NCI-H2196 treated with DMSO at 0.1 percent for 48 hours (cell line): ENCODE data around the gene PODN.

ENCODE experiments used
- DNase-seq: peaks from one replicate; lab custom pipeline; 2025; ENCODE audit not compliant: unreplicated experiment; lab: John Stamatoyannopoulos, UW

PODN gene

DNA sequence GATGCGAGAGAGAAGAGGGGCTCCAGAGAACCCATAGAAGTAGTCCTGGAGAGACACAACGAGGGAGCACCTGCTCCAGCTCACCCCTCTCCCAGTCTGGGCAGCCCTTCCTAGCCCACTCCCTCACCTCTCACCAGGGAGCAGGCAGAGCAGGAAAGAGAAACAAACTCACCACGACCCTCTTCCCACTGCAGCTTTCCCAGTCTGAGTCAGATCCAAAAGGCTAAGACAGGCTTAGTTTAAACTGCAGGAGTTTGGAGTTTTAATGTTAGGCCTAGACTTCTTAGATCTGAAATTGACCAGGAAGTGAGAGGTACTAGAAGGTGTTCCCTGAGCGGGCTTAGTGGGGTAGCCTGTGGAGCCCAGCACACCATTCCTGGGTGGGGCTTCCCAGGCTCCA, 50.8 kb downstream of the PODN start:
- no peak for DNase-seq

DNA sequence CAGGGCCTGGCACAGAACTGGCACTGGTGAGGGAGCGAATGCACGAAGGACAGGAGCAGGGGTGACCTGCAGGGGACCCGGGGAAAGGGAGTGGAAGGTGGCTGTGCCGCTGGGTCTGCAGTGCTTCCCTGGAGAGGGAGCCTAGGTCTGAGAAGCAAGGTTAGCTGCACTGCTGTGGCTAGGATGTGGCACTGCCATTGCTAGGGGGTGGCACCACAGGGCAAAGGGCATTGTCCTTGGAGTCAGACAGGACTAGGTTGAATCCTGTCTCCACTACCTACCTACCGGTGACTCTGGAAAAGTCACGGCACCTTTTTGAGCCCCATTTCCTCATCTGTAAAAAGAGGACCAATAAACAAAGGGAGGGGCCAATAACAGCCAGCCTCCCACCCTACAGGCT, 52.1 kb downstream of the PODN start:
- DNase-seq: no peak

GRCh38 chr1:53114581-53115400, 52.8 kb downstream of the PODN start:
- DNase-seq: no peak

DNA sequence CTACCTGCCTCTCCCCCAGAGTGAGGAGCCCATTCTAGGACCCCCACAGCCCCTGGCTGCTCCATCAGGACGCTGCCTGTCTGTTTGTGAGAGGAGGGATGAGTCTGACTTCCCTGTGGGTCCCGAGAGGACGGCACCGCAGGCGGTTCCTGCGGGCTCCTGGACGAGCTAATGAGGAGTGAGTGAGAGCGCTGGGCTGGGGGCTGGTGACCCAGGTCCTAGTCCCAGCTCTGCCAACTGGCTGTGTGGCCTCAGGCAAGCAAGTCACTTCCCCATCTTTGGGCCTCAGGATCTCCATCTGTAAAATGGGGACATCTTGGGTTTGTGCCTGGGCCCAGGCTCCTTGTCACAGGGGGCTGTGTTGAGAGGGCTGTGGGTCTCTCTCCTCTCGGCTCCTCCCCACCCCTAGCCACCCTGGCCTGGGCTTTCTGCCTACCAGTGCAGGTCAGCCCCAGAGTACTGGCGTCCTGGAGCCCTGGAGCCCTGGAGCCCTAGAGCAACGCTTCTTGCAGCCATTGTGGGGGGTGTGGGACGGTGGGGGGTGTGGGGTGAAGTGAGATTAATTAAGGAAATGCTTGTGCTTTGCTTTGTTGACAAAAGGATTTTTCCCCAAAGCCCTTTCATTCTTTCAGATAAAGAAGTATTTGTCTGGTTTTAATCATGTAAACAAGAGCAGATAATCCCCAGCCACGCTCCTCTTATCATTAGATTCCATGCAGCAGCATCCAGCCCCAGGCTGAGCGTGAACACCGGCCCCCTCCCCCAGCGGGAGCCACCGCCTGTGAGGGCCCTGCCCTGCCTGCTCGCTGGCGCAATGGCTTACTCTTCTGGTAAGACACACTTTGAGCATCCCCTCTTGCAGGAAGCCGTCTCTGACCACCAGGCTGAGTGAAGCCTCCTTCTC, 53.6 kb downstream of the PODN start:
- no peak for DNase-seq

DNA sequence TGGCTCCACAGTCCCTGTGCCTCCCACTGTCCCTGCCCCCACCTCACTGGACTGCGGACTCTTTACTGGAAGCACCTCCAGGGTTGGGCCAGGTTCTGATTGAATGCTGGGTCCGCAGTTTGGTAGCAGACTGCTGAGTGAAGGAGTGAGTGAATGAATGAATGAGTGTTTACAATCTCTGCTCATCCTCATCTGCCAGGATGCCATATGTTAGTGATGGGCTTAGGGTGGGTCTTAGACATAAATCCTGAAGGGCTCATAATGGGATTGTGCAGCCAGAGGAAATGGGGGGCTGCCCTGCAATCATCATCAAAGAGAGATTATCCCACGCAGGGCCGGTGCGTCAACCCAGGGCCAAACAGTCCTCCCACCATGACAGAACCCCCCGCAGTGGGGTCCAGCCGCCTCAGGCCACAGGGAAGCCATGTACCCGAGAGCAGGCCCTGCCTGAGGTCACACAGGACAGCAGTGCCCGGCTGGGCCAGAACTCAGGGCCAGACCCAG, 54.3 kb downstream of the PODN start:
- DNase-seq: no peak

- no peak for DNase-seq
Measured at GRCh38 chr1:53116933-53117600, 55.1 kb downstream of the PODN start.

GRCh38 chr1:53117836-53118235, 55.8 kb downstream of the PODN start:
- DNase-seq: no peak

DNA sequence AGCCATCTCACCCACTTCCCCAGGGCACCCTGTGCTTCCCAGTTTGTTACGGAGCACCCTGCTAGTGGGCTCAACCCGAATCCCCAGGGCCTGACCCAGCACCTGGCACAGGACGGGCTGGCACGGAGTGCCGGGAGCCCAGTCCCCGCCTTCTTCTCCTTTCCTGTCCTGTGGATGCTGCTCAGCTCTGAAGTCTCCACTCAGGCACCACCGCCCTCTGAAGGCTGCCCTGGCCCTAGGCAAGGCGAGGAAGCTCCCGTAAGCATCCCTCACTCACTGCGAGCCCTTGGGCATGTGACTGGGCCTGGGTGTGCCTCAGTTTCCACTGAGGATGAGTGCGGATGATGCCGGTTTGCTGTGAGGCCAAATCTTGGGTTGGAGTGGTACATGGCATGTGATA, 58.6 kb downstream of the PODN start:
- DNase-seq: no peak

DNA sequence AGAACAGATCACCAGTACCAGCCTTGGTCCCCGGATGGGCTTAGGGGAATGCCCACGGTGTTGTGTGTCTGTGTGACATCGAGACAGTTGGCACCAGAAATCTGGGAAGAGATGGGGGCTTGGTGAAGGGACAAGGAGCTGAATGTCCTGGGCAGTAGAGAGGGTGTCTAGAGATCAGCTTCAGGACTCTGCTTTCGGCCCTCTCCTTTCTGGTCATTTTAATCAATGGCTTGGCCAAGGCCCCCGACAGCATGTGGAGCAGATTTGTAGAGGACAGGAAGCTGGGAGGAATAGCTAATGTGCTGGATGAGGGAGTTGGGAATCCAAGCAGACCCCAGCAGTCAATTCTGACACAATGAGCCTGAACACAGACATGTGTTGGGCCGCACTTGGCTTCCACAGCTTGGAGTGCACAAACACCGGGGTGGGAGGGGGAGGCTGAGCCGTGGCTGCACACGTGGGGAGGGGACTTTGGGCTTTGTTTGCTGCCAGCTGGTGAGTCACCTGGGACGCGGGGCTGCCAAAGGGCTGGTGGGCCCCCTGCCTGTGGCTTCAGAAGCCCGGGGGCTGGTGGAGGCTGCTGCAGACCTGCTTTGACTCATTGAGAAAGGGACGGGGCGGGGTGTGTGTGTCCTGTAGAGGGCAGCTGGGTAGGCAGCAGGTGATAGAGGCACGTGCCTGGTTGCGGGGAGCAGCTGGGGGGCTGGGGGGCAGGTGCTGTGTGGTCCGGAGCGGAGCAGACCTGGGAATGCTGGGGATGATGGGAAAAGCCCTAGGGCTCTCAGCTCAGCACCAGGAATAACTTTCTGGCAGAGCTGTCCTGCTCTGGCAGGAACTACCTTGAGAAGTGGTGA, 59.5 kb downstream of the PODN start:
- no peak for DNase-seq

GRCh38 chr1:53122201-53122885, 60.3 kb downstream of the PODN start:
- DNase-seq: no peak

GRCh38 chr1:53122961-53123413, 61.0 kb downstream of the PODN start:
- DNase-seq: no peak

DNA sequence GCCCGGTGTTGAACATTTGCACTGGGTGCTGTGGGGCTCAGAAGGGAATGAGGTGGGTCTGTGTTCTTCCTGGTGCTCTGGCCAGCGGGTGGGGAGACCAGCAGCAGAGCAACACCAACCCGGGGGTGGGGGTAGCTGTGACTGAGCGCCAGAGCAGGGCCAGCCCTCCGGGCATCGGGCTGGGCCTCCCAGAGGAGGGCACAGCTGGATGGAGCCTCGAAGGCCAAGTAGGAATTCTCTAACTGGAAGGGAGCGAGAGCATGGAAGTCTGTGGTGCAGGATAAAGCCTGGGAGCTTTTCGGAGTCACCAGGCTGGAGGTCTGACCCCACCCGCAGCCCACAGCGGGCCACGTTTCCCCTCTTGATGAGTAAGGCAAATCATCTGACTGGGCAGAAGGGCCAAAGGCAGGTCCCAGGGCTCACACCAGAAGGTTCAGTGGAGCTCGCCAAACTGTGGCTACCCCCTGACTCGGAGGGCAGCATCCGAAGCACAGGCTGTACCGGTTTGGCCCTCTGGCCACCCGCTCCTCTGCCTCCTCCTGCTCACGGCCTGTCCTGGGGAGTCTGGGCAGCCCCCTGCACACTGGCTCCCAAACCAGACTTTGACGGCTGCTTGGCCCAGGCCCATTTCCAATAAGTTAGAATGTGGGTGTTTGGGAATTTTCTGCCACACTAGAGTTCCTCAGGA, 61.6 kb downstream of the PODN start:
- no peak for DNase-seq

- no peak for DNase-seq
Measured at GRCh38 chr1:53125122-53125521, 63.1 kb downstream of the PODN start.

GRCh38 chr1:53125623-53126360, 63.8 kb downstream of the PODN start:
- DNase-seq: no peak

DNA sequence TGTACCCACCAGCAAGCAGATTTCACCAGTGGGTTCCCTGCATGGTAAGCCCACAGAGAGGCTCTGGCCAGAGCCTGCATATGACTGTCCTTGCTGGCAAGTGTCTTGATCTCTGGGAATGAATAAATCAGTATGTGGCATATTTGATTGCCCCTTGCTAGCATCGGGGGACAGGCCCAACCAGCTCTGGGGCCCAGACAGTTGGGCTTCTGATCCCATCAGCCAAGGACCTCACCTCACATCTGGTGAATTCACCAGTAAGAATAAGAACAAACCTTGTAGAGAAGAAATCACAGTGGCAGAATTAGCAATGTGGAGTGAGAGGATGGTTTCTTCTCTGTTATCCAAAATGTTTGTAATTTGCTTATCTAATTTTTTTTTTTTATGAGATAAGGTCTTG, 64.5 kb downstream of the PODN start:
- DNase-seq: no peak

DNA sequence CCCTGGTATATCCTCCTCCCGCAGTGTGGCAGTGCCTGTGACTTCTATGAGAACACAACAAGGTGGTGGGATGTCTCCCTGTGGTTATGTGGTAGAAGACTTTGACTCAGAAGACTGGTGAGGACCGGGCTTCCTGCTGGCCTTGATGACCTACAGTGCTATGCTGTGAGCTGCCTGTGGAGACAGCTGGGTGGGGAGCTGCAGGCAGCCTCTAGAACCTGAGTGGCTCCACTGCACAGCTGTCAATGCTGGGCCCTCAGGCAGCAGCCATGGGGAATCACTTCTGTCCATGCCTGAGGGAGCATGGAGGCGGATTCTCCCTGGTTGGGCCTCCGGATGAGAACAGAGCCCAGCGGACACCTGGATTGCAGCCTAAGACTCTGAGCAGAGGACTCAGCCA, 65.5 kb downstream of the PODN start:
- no peak for DNase-seq

GRCh38 chr1:53128401-53128800, 66.4 kb downstream of the PODN start:
- DNase-seq: no peak

- DNase-seq: no peak
Measured at GRCh38 chr1:53129891-53130597, 68.0 kb downstream of the PODN start.
